H9 (cell line): ENCODE data around the gene LRRK2. TPM values are rescaled to one million over a fixed set of nuclear protein-coding genes. Genes with fewer than 3 reads are reported as not detected.

Experiments used
- DNase-seq: peaks from one replicate; pipeline ENCODE4 v3.0.0-alpha.2; 2017
- H2AFZ ChIP-seq: one replicate; pipeline ENCODE4 v1.6.1; 2013; ENCODE audit warnings: mild to moderate bottlenecking, low read length, control low read depth, moderate library complexity
- H2AK5ac ChIP-seq: 2 replicates; pipeline ENCODE4 v1.6.1; 2013; ENCODE audit warnings: low read length, control low read depth, mixed read lengths; ENCODE audit not compliant: insufficient read length
- H2BK120ac ChIP-seq: one replicate; pipeline ENCODE4 v1.6.1; 2013; ENCODE audit warnings: low read depth, mild to moderate bottlenecking, low read length, control low read depth, inconsistent platforms; ENCODE audit not compliant: poor library complexity, severe bottlenecking
- H2BK12ac ChIP-seq: 2 replicates; pipeline ENCODE4 v1.6.1; 2013; ENCODE audit warnings: low read length, control low read depth, mixed read lengths, low read depth; ENCODE audit not compliant: insufficient read length
- H2BK15ac ChIP-seq: 2 replicates; pipeline ENCODE4 v1.6.1; 2013; ENCODE audit warnings: low read depth, low read length, control low read depth
- H2BK20ac ChIP-seq: one replicate; pipeline ENCODE4 v1.6.1; 2013; ENCODE audit warnings: low read depth, mild to moderate bottlenecking, low read length, control low read depth, inconsistent platforms; ENCODE audit not compliant: poor library complexity, severe bottlenecking
- H2BK5ac ChIP-seq: 2 replicates; pipeline ENCODE4 v1.6.1; 2013; ENCODE audit warnings: low read length, control low read depth, mixed read lengths; ENCODE audit not compliant: insufficient read length
- H3K14ac ChIP-seq: 2 replicates; pipeline ENCODE4 v1.6.1; 2013; ENCODE audit warnings: low read length, control low read depth; ENCODE audit not compliant: insufficient read depth
- H3K18ac ChIP-seq: 2 replicates; pipeline ENCODE4 v1.6.1; 2013; ENCODE audit warnings: low read depth, mild to moderate bottlenecking, mixed read lengths, low read length, control low read depth; ENCODE audit not compliant: insufficient read length
- H3K23ac ChIP-seq: 2 replicates; pipeline ENCODE4 v1.6.1; 2013; ENCODE audit warnings: low read length, control low read depth, mixed read lengths, low read depth; ENCODE audit not compliant: insufficient read length
- H3K23me2 ChIP-seq: 2 replicates; pipeline ENCODE4 v1.6.1; 2013; ENCODE audit warnings: low read depth, mild to moderate bottlenecking, mixed read lengths, low read length, control low read depth; ENCODE audit not compliant: insufficient read length, poor library complexity, severe bottlenecking
- H3K27ac ChIP-seq: 2 replicates; pipeline ENCODE4 v1.5.1; 2013; ENCODE audit warnings: low read length, control low read depth, mixed read lengths, low read depth; ENCODE audit not compliant: insufficient read length
- H3K27me3 ChIP-seq: 2 replicates; pipeline ENCODE4 v1.6.1; 2013; ENCODE audit warnings: low read length, control low read depth, inconsistent platforms; ENCODE audit not compliant: insufficient read depth
- H3K4ac ChIP-seq: 2 replicates; pipeline ENCODE4 v1.6.1; 2013; ENCODE audit warnings: low read depth, mild to moderate bottlenecking, control low read depth, inconsistent platforms, low read length, moderate library complexity
- H3K4me1 ChIP-seq: 2 replicates; pipeline ENCODE4 v1.6.1; 2013; ENCODE audit warnings: low read length, control low read depth, inconsistent platforms; ENCODE audit not compliant: insufficient read depth
- H3K4me2 ChIP-seq: 2 replicates; pipeline ENCODE4 v1.6.1; 2013; ENCODE audit warnings: low read length, control low read depth, mixed read lengths; ENCODE audit not compliant: insufficient read length, insufficient read depth
- H3K56ac ChIP-seq: 2 replicates; pipeline ENCODE4 v1.6.1; 2013; ENCODE audit warnings: low read depth, mild to moderate bottlenecking, mixed read lengths, low read length, control low read depth; ENCODE audit not compliant: insufficient read length
- H3K79me1 ChIP-seq: 2 replicates; pipeline ENCODE4 v1.6.1; 2013; ENCODE audit warnings: low read depth, mild to moderate bottlenecking, moderate library complexity, low read length, control low read depth, inconsistent platforms; ENCODE audit not compliant: insufficient read depth, poor library complexity, severe bottlenecking
- H3K79me2 ChIP-seq: 2 replicates; pipeline ENCODE4 v1.6.1; 2013; ENCODE audit warnings: low read length, control low read depth, inconsistent platforms; ENCODE audit not compliant: insufficient read depth
- H3K9ac ChIP-seq: 2 replicates; pipeline ENCODE4 v1.6.1; 2013; ENCODE audit warnings: low read length, control low read depth, mixed read lengths; ENCODE audit not compliant: insufficient read length; ENCODE audit errors: extremely low read depth
- H3K9me3 ChIP-seq: one replicate; pipeline ENCODE4 v1.6.1; 2013; ENCODE audit warnings: low read depth, low read length, inconsistent platforms; ENCODE audit not compliant: control insufficient read depth
- H3T11ph ChIP-seq: one replicate; pipeline ENCODE4 v1.6.1; 2013; ENCODE audit warnings: mild to moderate bottlenecking, low read length, control low read depth, inconsistent platforms
- H4K20me1 ChIP-seq: one replicate; pipeline ENCODE4 v1.6.1; 2013; ENCODE audit not compliant: control insufficient read depth, insufficient read length, insufficient read depth
- H4K5ac ChIP-seq: 2 replicates; pipeline ENCODE4 v1.6.1; 2013; ENCODE audit warnings: low read depth, mild to moderate bottlenecking, mixed read lengths, low read length, control low read depth; ENCODE audit not compliant: insufficient read length
- H4K8ac ChIP-seq: replicated peaks from 2 replicates; pipeline ENCODE4 v1.6.1; 2013; ENCODE audit warnings: low read length, control low read depth, mixed read lengths, low read depth; ENCODE audit not compliant: insufficient read length
- H4K91ac ChIP-seq: 2 replicates; pipeline ENCODE4 v1.6.1; 2013; ENCODE audit warnings: low read depth, mild to moderate bottlenecking, moderate library complexity, mixed read lengths, low read length, control low read depth; ENCODE audit not compliant: insufficient read length
- H3K27ac Mint-ChIP-seq, 3 experiments: 2 replicates in 2 of 3; 3 replicates in 1 of 3; pipeline ENCODE4 v1.8.0; 2020 to 2021; ENCODE audit warnings: mixed read lengths in 3 of 3, mild to moderate bottlenecking in 1 of 3, moderate library complexity in 1 of 3
- H3K27me3 Mint-ChIP-seq: 2 replicates; pipeline ENCODE4 v1.8.0; 2021; ENCODE audit warnings: low read depth, mild to moderate bottlenecking, moderate library complexity, mixed read lengths
- H3K36me3 Mint-ChIP-seq, 3 experiments: 2 replicates in 2 of 3; 3 replicates in 1 of 3; pipeline ENCODE4 v1.8.0; 2020 to 2021; ENCODE audit warnings: low read depth in 3 of 3, mixed read lengths in 3 of 3; ENCODE audit not compliant: insufficient read depth in 1 of 3
- H3K4me1 Mint-ChIP-seq, 2 experiments: 2 replicates each; pipeline ENCODE4 v1.8.0; 2020; ENCODE audit warnings: mixed read lengths in 2 of 2
- H3K4me3 Mint-ChIP-seq, 2 experiments: 2 replicates in 1 of 2; 3 replicates in 1 of 2; pipeline ENCODE4 v1.8.0; 2020 to 2021; ENCODE audit warnings: mild to moderate bottlenecking in 2 of 2, mixed read lengths in 2 of 2, moderate library complexity in 1 of 2
- H3K9me3 Mint-ChIP-seq, 2 experiments: 2 replicates in 1 of 2; 3 replicates in 1 of 2; pipeline ENCODE4 v1.8.0; 2020; ENCODE audit warnings: mild to moderate bottlenecking in 2 of 2, mixed read lengths in 2 of 2, moderate library complexity in 1 of 2
- WGBS: extraction: QIAGEN DNeasy Blood & Tissue Kit; methylation state at CpG from one replicate; pipeline ENCODE4 v1.1.7; 2013; ENCODE audit warnings: missing lambda C conversion rate, low lambda C conversion rate, mixed read lengths; ENCODE audit not compliant: insufficient read length; ENCODE audit errors: extremely low coverage; 5-methylcytosine and 5-hydroxymethylcytosine counted together
- total RNA-seq: library from RNA; stranded (reverse); gene quantifications from 2 replicates; pipeline ENCODE4 v1.2.1, GENCODE V29; 2021
- TF ChIP-seq, protein P1 (sequence below): fragments of 200-600 bp; sonication (generic); conservative IDR thresholded peaks from 3 replicates; pipeline ENCODE4 v1.8.0; 2021; ENCODE audit warnings: antibody characterized with exemption, mild to moderate bottlenecking

The LRRK2 gene
- total RNA-seq, 1 experiment from 2014 or later = 0.17 TPM

GRCh38 chr12:40238979-40239378, 14.2 kb downstream of the LRRK2 start:
- TF ChIP-seq, protein P1, sequence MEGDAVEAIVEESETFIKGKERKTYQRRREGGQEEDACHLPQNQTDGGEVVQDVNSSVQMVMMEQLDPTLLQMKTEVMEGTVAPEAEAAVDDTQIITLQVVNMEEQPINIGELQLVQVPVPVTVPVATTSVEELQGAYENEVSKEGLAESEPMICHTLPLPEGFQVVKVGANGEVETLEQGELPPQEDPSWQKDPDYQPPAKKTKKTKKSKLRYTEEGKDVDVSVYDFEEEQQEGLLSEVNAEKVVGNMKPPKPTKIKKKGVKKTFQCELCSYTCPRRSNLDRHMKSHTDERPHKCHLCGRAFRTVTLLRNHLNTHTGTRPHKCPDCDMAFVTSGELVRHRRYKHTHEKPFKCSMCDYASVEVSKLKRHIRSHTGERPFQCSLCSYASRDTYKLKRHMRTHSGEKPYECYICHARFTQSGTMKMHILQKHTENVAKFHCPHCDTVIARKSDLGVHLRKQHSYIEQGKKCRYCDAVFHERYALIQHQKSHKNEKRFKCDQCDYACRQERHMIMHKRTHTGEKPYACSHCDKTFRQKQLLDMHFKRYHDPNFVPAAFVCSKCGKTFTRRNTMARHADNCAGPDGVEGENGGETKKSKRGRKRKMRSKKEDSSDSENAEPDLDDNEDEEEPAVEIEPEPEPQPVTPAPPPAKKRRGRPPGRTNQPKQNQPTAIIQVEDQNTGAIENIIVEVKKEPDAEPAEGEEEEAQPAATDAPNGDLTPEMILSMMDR = no peak
- Histone ChIP-seq H3K27ac (no peak overlapping the region), H3K79me2 (no peaks in the 10 kb centered on the region), H3K23me2 (no peaks in the 10 kb centered on the region), H2AK5ac (no peak overlapping the region), H3K18ac (no peak overlapping the region), H2BK5ac (no peak overlapping the region), H2BK12ac (no peak overlapping the region), H3K9me3 (no peaks in the 10 kb centered on the region), H2BK120ac (no peak overlapping the region), H3K4ac (no peak overlapping the region), H3K27me3 (no peaks in the 10 kb centered on the region), H2AFZ (no peak overlapping the region), H4K20me1 (no peaks in the 10 kb centered on the region), H2BK20ac (no peak overlapping the region), H4K8ac (no peak overlapping the region), H3K23ac (no peak overlapping the region), H4K5ac (no peak overlapping the region), H3K9ac (no peak overlapping the region), H4K91ac (no peak overlapping the region), H3K4me1 (no peaks in the 10 kb centered on the region), H3K56ac (no peak overlapping the region), H2BK15ac (no peak overlapping the region), H3K4me2 (no peak overlapping the region), H3K14ac (no peak overlapping the region), H3T11ph (no peak overlapping the region), H3K79me1 (no peaks in the 10 kb centered on the region)
- WGBS = no CpG with 5 or more reads among the region's 5 CpGs
- Mint-ChIP-seq H3K27me3 (no peaks in the 10 kb centered on the region), H3K9me3 (no peaks in the 10 kb centered on the region), H3K36me3 (no peaks in the 10 kb centered on the region), H3K27ac (no peak overlapping the region), H3K4me3 (no peak overlapping the region), H3K4me1 (no peaks in the 10 kb centered on the region)
- no peak for DNase-seq
